ENCODE data around the gene LRIG1.

Gene LRIG1

DNA sequence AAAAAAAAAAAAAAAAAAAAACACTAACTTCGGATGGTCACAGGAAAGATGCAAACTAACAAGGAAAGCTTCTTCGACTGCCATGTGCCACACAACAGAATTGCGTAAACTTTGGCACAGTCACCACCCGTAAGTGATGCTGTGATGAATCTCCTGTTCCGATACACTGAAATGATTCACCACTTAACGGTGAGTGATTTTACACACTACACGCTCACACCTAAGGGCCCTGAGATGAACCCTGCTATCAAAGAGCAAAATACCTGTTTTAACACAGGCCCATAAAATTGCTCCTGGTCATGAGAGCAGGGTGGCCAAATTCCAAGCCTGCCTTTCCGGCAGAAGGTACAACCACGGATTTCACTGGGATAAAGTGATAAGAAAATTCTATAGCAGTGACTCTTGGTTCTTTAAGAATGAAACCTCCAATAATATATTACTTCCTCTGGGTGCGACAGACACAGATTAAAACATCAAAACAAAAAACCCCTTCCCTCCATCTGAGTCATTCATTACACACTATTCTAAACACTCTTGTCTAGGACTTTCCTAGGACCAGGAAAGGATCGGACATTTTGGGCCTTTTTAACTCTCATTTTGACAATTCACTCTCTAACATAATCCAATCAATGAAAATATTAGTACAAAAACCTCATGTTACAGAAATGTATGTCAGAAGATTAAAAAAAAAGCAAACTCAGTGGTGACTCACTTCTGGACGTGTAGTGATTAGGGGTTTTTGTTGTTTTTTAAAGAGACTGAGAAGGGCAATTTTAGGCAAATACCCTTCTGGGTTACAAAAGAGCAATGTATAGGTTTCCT, 28.3 kb downstream of the LRIG1 start:
- TF ChIP-seq, protein P1, sequence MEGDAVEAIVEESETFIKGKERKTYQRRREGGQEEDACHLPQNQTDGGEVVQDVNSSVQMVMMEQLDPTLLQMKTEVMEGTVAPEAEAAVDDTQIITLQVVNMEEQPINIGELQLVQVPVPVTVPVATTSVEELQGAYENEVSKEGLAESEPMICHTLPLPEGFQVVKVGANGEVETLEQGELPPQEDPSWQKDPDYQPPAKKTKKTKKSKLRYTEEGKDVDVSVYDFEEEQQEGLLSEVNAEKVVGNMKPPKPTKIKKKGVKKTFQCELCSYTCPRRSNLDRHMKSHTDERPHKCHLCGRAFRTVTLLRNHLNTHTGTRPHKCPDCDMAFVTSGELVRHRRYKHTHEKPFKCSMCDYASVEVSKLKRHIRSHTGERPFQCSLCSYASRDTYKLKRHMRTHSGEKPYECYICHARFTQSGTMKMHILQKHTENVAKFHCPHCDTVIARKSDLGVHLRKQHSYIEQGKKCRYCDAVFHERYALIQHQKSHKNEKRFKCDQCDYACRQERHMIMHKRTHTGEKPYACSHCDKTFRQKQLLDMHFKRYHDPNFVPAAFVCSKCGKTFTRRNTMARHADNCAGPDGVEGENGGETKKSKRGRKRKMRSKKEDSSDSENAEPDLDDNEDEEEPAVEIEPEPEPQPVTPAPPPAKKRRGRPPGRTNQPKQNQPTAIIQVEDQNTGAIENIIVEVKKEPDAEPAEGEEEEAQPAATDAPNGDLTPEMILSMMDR (IDR thresholded peaks at IDR 0.05; ENCODE audit: control insufficient read depth, extremely low read depth, insufficient read depth) = no peak
- peak overlapping the region; percentile 42 for H3K4me3 ChIP-seq (ENCODE audit: low read depth, low read length)
- peak; percentile 85 for DNase-seq (ENCODE audit: low read depth)

DNA sequence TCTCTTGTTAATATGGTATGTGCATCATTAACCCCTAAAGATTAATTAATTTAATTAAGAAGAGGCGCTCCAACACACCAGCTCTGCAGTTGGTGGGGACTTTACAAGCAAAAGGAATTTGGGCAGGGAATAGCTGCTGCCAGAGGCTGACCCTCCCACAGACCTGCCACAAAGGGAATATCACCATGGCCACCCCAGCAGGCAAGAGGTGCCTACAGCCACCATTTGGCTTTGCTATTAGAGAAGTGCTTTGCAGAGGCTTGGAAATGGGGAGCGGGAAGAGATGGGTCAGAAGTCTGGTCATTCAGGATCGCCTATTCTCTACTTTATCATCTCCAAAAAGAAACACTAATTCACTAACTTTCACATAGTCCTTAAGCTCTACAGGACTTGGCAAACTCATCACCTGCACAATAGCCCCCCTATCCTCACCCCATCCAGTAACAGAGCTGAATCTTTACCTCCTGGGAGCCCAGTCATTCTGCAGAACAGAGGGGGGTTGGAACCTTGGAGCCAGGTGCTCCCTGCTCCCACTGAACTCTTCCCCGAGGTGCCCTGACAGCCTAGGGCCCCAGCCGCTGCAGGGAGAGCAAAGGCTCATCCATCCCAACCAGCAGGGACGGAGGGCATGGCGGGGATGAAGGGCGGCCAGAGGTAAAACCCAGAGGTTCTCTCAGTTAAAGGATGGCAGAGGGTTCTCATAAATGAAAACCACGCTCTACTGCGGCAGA, 29.7 kb downstream of the LRIG1 start:
- DNase-seq (ENCODE audit: low read depth) = no peak
- TF ChIP-seq, protein P1 (IDR thresholded peaks at IDR 0.05; ENCODE audit: control insufficient read depth, extremely low read depth, insufficient read depth) = no peak
- no peak overlapping the region for H3K4me3 ChIP-seq (ENCODE audit: low read depth, low read length)

DNA sequence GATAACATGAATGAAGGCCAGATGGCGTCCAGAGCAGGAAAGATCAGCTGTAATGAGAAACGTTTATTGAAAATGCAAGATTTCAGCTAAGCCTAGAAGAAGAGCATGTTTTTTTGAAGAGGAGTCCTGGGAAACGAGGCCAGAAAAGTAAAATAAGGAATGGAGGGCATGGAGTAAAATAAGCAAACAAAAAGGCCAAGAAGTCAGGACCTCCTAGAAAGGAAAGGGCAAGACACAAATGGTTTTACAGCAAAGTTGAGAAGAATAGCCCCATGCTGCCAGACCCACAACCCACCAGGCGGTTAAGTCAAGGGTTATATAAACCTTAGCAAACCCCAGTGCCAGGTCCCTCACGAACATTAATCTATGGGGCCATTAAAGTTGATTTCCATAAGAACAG, 30.5 kb downstream of the LRIG1 start:
- TF ChIP-seq, protein P1 (IDR thresholded peaks at IDR 0.05; ENCODE audit: control insufficient read depth, extremely low read depth, insufficient read depth) = no peak
- no peak overlapping the region for H3K4me3 ChIP-seq (ENCODE audit: low read depth, low read length)
- DNase-seq (ENCODE audit: low read depth) = no peak

DNA sequence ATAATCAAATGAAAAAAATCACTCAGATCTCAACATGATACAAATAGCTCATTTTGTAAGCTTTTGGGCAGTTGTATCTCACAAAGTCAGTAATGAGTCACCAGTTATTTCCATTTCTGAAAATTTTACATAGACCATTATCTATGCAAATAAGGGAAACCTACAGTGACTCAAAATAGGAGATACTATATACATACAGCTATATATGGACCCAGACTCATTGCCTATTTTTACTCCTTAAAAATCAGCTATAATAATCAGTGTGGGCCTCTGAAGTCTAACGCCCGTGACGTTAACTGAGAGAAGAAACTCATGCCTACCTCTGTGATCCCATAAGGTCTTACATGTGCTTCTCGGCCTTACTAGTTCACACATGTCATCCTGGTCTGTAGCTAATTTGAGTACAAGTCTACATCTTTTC, 31.6 kb downstream of the LRIG1 start:
- TF ChIP-seq, protein P1 (IDR thresholded peaks at IDR 0.05; ENCODE audit: control insufficient read depth, extremely low read depth, insufficient read depth) = no peak
- no peak overlapping the region for H3K4me3 ChIP-seq (ENCODE audit: low read depth, low read length)
- DNase-seq (ENCODE audit: low read depth) = no peak

DNA sequence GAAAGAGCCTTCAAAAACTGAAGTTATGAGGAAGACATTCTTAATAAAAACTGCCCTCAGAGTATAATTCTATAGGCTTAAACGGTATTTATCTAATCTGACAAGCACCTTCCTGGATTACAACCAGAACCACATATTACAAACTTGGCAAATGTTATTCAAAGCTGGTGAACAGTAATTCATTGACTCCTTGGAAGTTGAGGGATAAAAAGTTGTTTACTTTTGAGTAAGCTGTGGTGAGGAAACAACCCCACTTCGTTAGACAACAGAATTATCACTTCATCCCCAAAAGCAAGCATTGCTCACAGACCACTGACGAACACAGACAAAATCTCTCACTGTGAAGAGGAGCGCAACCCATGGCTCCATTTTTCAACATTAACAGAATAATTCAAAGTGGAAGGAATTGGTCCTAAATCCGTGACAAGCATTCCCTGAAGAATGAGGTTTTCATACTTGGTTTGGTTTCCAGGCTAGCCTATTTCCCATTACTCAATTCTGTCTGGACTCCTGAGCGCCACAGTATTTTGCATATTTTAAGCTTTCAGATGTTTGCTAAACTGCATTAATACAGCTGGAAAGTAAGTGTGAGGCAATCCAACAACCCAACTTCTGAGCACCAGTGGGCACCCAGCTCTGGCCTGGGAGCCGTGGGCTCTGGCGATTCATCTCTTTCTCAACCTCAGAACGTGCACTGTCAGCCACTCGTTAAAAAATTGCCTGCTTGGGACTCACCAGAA, 32.7 kb downstream of the LRIG1 start:
- TF ChIP-seq, protein P1 (IDR thresholded peaks at IDR 0.05; ENCODE audit: control insufficient read depth, extremely low read depth, insufficient read depth) = no peak
- no peak for DNase-seq (ENCODE audit: low read depth)
- no peak overlapping the region for H3K4me3 ChIP-seq (ENCODE audit: low read depth, low read length)

DNA sequence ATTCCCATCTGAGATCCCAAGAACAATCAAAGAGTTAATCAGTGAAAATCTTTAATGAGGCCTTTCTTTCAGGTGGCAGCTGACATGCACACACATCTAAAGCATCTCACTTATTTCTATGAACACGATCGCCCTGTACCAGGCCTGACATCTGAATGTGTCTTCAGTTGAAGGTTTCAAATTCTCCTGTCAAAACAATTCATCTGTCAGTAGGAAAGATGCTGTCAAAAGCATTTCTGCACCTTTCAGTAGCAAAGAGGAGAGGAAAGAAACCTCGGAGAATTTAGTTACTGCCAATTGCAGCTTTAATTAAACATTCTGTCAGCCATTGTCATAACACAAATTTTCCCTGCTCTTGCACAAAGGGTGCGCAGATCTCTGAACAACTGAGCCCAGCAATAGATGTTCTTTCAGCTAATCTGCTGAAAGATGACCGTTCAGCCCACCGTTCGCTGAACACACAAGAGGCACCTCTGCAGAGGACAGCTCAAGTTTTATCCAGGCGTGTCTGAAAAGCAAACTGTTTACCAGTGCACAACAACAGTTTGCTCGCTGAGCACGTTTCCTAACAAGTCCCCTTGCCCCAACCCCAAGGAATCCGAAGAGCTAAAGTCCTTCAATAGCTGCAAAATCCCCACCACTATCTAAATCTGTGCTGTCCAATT, 34.1 kb downstream of the LRIG1 start:
- no peak for DNase-seq (ENCODE audit: low read depth)
- no peak overlapping the region for H3K4me3 ChIP-seq (ENCODE audit: low read depth, low read length)
- TF ChIP-seq, protein P1 (IDR thresholded peaks at IDR 0.05; ENCODE audit: control insufficient read depth, extremely low read depth, insufficient read depth) = no peak
